ENCODE data around the gene SYT11. TPM values are rescaled to one million over a fixed set of nuclear protein-coding genes. Genes with fewer than 3 reads are reported as not detected.

Gene SYT11
- total and polyA plus RNA-seq, 9 of the 15 experiments (the other 6 are each of a cell fraction or from before 2014, with no cell fraction given): 0.05 to 0.18 (median 0.11) TPM

- TF ChIP-seq CEBPZ (IDR thresholded peaks at IDR 0.05; ENCODE audit: borderline replicate concordance, low read depth, low read length): no peak
- TF ChIP-seq HNRNPUL1 (IDR thresholded peaks at IDR 0.05; ENCODE audit: low read length): no peak
- TF ChIP-seq DEAF1 (CRISPR knock-in tag; IDR thresholded peaks at IDR 0.05): no peak
- no peak for TF ChIP-seq THAP12 (CRISPR knock-in tag; IDR thresholded peaks at IDR 0.05)
- TF ChIP-seq GABPA (tag; conservative IDR thresholded peaks at IDR 0.05; ENCODE audit: low read depth): no peak
- no peak for TF ChIP-seq POU5F1 (IDR thresholded peaks at IDR 0.05; ENCODE audit: borderline replicate concordance, low read depth, low read length, partially characterized antibody)
Observed at GRCh38 chr1:155890251-155890650, 30.9 kb downstream of the SYT11 start (continued).
